ENCODE results near the gene BICC1. TPM values are rescaled to one million over a fixed set of nuclear protein-coding genes. Genes with fewer than 3 reads are reported as not detected.

The BICC1 gene
- total and polyA plus RNA-seq, 2 donors (not counting 3 experiments of a cell fraction or from before 2014, with no cell fraction given): 0.06 to 0.29 TPM

DNA sequence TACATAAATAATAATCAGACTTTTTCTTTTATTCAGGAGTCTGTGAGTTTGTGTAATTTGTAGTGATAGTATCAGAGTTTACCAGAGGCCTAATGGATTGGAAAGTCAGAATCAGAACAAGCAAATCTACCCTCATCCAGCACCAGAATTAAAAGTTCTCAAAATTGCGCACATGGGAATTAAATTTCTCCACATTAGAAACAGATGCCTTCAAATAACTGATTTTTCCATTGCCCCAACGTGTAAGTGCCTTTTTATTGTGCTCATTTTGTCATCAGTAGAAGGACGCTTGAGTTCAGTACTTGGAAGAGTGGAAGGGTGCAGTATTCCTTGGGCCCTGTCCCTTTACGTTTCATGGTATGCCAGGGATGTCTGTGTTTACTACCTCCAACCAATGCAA, 32.8 kb downstream of the BICC1 start:
- Histone ChIP-seq H2AFZ (ENCODE audit: low read depth, low read length) (no peak overlapping the region), H3K9me1 (replicated peaks; ENCODE audit: control insufficient read depth, extremely low read depth, insufficient read depth, low read length) (no peaks in the 10 kb centered on the region), H4K20me1 (replicated peaks; ENCODE audit: control insufficient read depth, extremely low read depth, insufficient read depth, low read length) (no peaks in the 10 kb centered on the region), H3K4me3 (replicated peaks in 1 of 3; ENCODE audit: insufficient read depth in 1 of 3, low read depth in 1 of 3, low read length in 3 of 3) (no peak overlapping the region), H3K9me3 (replicated peaks; ENCODE audit: control insufficient read depth, insufficient read depth, low read length) (no peaks in the 10 kb centered on the region), H3K27ac (ENCODE audit: insufficient read depth, low read depth, low read length) (no peak overlapping the region), H3K27me3 (ENCODE audit: control insufficient read depth in 2 of 2, insufficient read depth in 2 of 2, low read length in 2 of 2) (no peaks in the 10 kb centered on the region), H3K4me1 (ENCODE audit: control insufficient read depth, extremely low read depth, insufficient read depth, low read length) (no peaks in the 10 kb centered on the region), H3K79me2 (ENCODE audit: control insufficient read depth, insufficient read depth, low read length) (no peaks in the 10 kb centered on the region), H3K36me3 (ENCODE audit: control insufficient read depth in 2 of 2, extremely low read depth in 1 of 2, insufficient read depth in 2 of 2, low read length in 2 of 2) (no peaks in the 10 kb centered on the region), H3K9ac (replicated peaks; ENCODE audit: extremely low read depth, insufficient read depth, low read length) (no peak overlapping the region), H3K4me2 (ENCODE audit: insufficient read depth, low read length) (no peak overlapping the region)
- BruUV-seq (replicated peaks): no TSS peak
- intact Hi-C loops (cut with micrococcal nuclease) (no loop called here), dilution Hi-C loops (cut with MboI; ENCODE audit: extremely low pct_ligation_motif_present, low sequenced_read_pairs) (no loop called here)
- FAIRE-seq (no peak), DNase-seq (ENCODE audit: low read depth, low spot score) (no peak)
- ChIA-PET CTCF (interaction anchor here (1.3 kb wide), 1 partner anchor 14 kb away, joined by 6 read pairs; no protein-coding TSS in a partner anchor), POLR2A (no interaction called here)
- no peak for TF ChIP-seq GATA2 (IDR thresholded peaks at IDR 0.05; ENCODE audit: insufficient read depth, insufficient read length, low read depth, low read length)
- TF ChIP-seq MYC (IDR thresholded peaks at IDR 0.05; ENCODE audit: low read depth, low read length): no peak
- TF ChIP-seq FOS (IDR thresholded peaks at IDR 0.05; ENCODE audit: borderline replicate concordance, insufficient read depth, low read length): no peak
- no peak for TF ChIP-seq EZH2 (IDR thresholded peaks at IDR 0.05; ENCODE audit: borderline replicate concordance, low read depth, low read length, severe bottlenecking)
- TF ChIP-seq, protein P1, sequence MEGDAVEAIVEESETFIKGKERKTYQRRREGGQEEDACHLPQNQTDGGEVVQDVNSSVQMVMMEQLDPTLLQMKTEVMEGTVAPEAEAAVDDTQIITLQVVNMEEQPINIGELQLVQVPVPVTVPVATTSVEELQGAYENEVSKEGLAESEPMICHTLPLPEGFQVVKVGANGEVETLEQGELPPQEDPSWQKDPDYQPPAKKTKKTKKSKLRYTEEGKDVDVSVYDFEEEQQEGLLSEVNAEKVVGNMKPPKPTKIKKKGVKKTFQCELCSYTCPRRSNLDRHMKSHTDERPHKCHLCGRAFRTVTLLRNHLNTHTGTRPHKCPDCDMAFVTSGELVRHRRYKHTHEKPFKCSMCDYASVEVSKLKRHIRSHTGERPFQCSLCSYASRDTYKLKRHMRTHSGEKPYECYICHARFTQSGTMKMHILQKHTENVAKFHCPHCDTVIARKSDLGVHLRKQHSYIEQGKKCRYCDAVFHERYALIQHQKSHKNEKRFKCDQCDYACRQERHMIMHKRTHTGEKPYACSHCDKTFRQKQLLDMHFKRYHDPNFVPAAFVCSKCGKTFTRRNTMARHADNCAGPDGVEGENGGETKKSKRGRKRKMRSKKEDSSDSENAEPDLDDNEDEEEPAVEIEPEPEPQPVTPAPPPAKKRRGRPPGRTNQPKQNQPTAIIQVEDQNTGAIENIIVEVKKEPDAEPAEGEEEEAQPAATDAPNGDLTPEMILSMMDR (IDR thresholded peaks at IDR 0.05; ENCODE audit: extremely low read depth in 1 of 2, insufficient read depth in 1 of 2, low read depth in 1 of 2, low read length in 2 of 2): no peak
- TF ChIP-seq POLR2A (IDR thresholded peaks at IDR 0.05; ENCODE audit: low read depth, low read length): no peak
- TF ChIP-seq, protein P2, sequence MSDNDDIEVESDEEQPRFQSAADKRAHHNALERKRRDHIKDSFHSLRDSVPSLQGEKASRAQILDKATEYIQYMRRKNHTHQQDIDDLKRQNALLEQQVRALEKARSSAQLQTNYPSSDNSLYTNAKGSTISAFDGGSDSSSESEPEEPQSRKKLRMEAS (IDR thresholded peaks at IDR 0.05; ENCODE audit: insufficient read depth, insufficient read length): no peak
- TF ChIP-seq JUN (IDR thresholded peaks at IDR 0.05; ENCODE audit: borderline replicate concordance, insufficient read depth, insufficient read length, low read depth): no peak
- no peak for TF ChIP-seq POLR2AphosphoS5 (IDR thresholded peaks at IDR 0.05; ENCODE audit: insufficient read depth, low read depth, low read length)
